DOHH2 (cell line): Measurements from ENCODE around the gene IRF9.

Experiments used
- H3F3A ChIP-seq: fragments of 200-600 bp; sonication (generic), shearing (Covaris generic); 2 replicates; pipeline ENCODE4 v1.6.0; 2016; ENCODE audit warnings: antibody characterized with exemption, mild to moderate bottlenecking; ENCODE audit not compliant: control insufficient read depth, insufficient read depth
- H3K27ac ChIP-seq: fragments of 200-600 bp; sonication (generic); 2 replicates; pipeline ENCODE4 v1.5.1; 2014; ENCODE audit warnings: low read depth, mild to moderate bottlenecking, low read length, moderate library complexity
- H3K27me3 ChIP-seq: fragments of 200-600 bp; sonication (generic); 2 replicates; pipeline ENCODE4 v1.6.1; 2014; ENCODE audit warnings: mild to moderate bottlenecking, low read length, mixed read lengths; ENCODE audit not compliant: control insufficient read depth
- H3K36me3 ChIP-seq: fragments of 200-600 bp; sonication (generic); 2 replicates; pipeline ENCODE4 v1.6.1; 2014; ENCODE audit warnings: mild to moderate bottlenecking, low read length, moderate library complexity, mixed read lengths; ENCODE audit not compliant: control insufficient read depth
- H3K4me1 ChIP-seq: fragments of 200-600 bp; sonication (generic); 2 replicates; pipeline ENCODE4 v1.6.1; 2014; ENCODE audit warnings: mild to moderate bottlenecking, low read length, mixed read lengths; ENCODE audit not compliant: control insufficient read depth
- H3K4me2 ChIP-seq: fragments of 200-600 bp; sonication (generic); 2 replicates; pipeline ENCODE4 v1.6.0; 2014; ENCODE audit warnings: mild to moderate bottlenecking, low read length, moderate library complexity
- H3K4me3 ChIP-seq: fragments of 200-600 bp; sonication (generic); 2 replicates; pipeline ENCODE4 v1.5.1; 2014; ENCODE audit warnings: mild to moderate bottlenecking, low read length, mixed read lengths
- H3K79me2 ChIP-seq: fragments of 200-600 bp; sonication (generic); 2 replicates; pipeline ENCODE4 v1.6.1; 2014; ENCODE audit warnings: mild to moderate bottlenecking, low read length, mixed read lengths; ENCODE audit not compliant: control insufficient read depth
- H3K9me2 ChIP-seq: fragments of 200-600 bp; sonication (generic); replicated peaks from 2 replicates; pipeline ENCODE4 v1.6.1; 2014; ENCODE audit warnings: mild to moderate bottlenecking, low read length, mixed read lengths; ENCODE audit not compliant: control insufficient read depth
- H3K9me3 ChIP-seq: fragments of 200-600 bp; sonication (generic); 2 replicates; pipeline ENCODE4 v1.6.1; 2014; ENCODE audit warnings: antibody characterized with exemption, low read length, mixed read lengths; ENCODE audit not compliant: control insufficient read depth, insufficient read depth
- H4K20me1 ChIP-seq: fragments of 200-600 bp; sonication (generic); 2 replicates; pipeline ENCODE4 v1.6.0; 2014; ENCODE audit warnings: low read depth, mild to moderate bottlenecking, antibody characterized with exemption, low read length, moderate library complexity; ENCODE audit not compliant: control insufficient read depth, insufficient read depth
- EZH2phosphoT487 ChIP-seq: fragments of 200-600 bp; sonication (generic); IDR thresholded peaks from 2 replicates; pipeline ENCODE4 v1.6.1; 2017; ENCODE audit warnings: borderline replicate concordance, mild to moderate bottlenecking, antibody characterized with exemption, low read length, moderate library complexity, mixed read lengths
- TF ChIP-seq, protein P1 (sequence below): fragments of 200-600 bp; sonication (generic); IDR thresholded peaks from one replicate; pipeline ENCODE4 v1.5.1; 2014; ENCODE audit warnings: antibody characterized with exemption, mild to moderate bottlenecking, low read depth, low read length; ENCODE audit not compliant: poor library complexity, severe bottlenecking

IRF9 gene

DNA sequence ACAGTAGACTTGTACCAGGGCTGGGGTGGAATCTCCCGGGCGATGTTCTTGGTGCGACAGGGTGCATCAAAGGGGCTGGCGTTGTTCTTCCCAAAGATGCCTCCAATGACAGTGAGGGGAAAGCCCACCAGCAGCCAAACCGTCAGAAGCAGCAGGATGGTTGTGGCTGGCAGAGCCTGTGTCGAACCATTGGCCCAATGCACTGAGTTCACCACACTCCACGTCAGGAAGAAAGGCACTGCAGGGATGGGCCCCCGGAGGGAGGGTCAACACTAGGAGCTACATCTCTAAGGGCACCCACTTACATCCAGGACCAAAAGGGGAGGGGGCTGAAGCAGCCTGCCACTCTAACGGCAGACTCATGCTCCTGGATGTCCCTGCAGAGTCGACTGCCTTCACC, 29.4 kb downstream of the IRF9 start:
- Histone ChIP-seq H3K36me3 (peaks cover 65% of the 10 kb centered on the region), H3K4me1 (peaks cover 34% of the 10 kb centered on the region), H3F3A (peaks cover 19% of the 10 kb centered on the region), H3K27ac (no peak overlapping the region), H3K4me3 (no peak overlapping the region), H3K9me2 (no peaks in the 10 kb centered on the region), H3K79me2 (peaks cover 44% of the 10 kb centered on the region), H3K9me3 (no peaks in the 10 kb centered on the region), H3K4me2 (no peak overlapping the region), H4K20me1 (no peaks in the 10 kb centered on the region), H3K27me3 (no peaks in the 10 kb centered on the region)
- TF ChIP-seq, protein P1, sequence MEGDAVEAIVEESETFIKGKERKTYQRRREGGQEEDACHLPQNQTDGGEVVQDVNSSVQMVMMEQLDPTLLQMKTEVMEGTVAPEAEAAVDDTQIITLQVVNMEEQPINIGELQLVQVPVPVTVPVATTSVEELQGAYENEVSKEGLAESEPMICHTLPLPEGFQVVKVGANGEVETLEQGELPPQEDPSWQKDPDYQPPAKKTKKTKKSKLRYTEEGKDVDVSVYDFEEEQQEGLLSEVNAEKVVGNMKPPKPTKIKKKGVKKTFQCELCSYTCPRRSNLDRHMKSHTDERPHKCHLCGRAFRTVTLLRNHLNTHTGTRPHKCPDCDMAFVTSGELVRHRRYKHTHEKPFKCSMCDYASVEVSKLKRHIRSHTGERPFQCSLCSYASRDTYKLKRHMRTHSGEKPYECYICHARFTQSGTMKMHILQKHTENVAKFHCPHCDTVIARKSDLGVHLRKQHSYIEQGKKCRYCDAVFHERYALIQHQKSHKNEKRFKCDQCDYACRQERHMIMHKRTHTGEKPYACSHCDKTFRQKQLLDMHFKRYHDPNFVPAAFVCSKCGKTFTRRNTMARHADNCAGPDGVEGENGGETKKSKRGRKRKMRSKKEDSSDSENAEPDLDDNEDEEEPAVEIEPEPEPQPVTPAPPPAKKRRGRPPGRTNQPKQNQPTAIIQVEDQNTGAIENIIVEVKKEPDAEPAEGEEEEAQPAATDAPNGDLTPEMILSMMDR, result no peak
- no peak for TF ChIP-seq EZH2phosphoT487

DNA sequence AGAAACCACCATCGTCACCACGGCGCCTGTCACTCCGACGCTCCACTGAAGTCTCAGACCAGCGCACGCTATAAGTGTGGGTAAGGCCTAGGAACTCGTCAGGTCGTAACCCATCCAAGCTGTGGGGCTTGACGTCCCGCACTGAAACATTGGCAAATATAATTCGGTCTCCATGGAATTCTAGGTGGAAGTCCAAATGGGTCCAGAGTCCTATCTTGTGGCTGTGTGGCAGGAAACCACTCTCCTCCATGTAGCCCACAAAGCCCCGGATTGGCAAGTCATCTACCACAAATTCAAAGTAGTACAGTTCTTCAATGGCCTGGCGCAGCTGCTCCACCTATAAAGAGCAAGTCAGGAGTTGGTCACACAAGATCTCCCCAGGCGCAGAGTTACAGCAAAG, 31.9 kb downstream of the IRF9 start:
- no peak overlapping the region for H3K4me3 ChIP-seq
- H3K9me2 ChIP-seq, result no peaks in the 10 kb centered on the region
- peaks cover 32% of the 10 kb centered on the region for H3K4me1 ChIP-seq
- no peaks in the 10 kb centered on the region for H4K20me1 ChIP-seq
- H3F3A ChIP-seq, result peaks cover 22% of the 10 kb centered on the region
- no peak for TF ChIP-seq EZH2phosphoT487
- TF ChIP-seq, protein P1, result no peak
- peaks cover 44% of the 10 kb centered on the region for H3K36me3 ChIP-seq
- H3K27ac ChIP-seq, result no peak overlapping the region
- H3K4me2 ChIP-seq, result no peak overlapping the region
- no peaks in the 10 kb centered on the region for H3K9me3 ChIP-seq
- H3K27me3 ChIP-seq, result no peaks in the 10 kb centered on the region
- H3K79me2 ChIP-seq, result peaks cover 50% of the 10 kb centered on the region

DNA sequence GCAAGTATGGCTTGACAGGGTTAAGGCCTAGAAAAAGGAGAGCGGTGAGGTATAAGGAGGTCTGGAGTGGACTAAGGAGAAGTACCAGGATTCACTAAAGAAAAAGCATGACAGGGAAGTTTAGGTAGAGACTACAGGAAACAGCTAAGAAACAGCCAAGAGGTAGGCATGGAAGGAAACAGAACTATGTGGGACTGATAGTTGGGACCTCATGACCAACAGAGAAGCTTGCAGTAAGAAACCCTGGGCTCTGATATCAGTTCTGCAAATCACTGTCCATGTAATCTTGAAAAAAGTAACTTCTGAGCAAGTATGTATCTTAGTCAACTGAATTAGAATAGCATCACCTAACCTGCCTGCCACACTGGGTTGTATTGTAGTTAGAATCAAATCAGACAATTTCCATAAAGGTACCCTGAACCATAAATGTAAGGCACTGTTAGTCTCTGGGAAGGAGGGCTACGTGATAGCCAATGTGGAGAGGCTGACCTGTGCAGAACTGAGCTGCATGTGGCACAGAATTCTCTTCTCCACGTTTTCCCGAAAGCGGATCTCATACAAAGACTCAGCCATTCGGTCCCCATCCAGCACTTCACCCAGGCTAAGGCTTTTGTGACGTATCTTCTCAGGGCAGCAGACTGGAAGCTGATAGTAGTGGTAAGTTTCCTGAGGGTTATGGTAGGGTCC, 33.3 kb downstream of the IRF9 start:
- peaks cover 31% of the 10 kb centered on the region for H3K4me1 ChIP-seq
- H3K4me2 ChIP-seq, result peak overlapping the region; percentile 78
- 0 out of 2 replicates have a peak overlapping the region, but pooled peaks have one; percentile 78 for H3K27ac ChIP-seq
- H3K9me2 ChIP-seq, result no peaks in the 10 kb centered on the region
- TF ChIP-seq EZH2phosphoT487, result no peak
- TF ChIP-seq, protein P1, result no peak
- H3K36me3 ChIP-seq, result peaks cover 46% of the 10 kb centered on the region
- no peaks in the 10 kb centered on the region for H4K20me1 ChIP-seq
- H3K27me3 ChIP-seq, result no peaks in the 10 kb centered on the region
- H3K9me3 ChIP-seq, result no peaks in the 10 kb centered on the region
- H3F3A ChIP-seq, result peaks cover 21% of the 10 kb centered on the region
- peak overlapping the region; percentile 87 for H3K4me3 ChIP-seq
- H3K79me2 ChIP-seq, result peaks cover 53% of the 10 kb centered on the region
